GM21423 (cell line): Measurements from ENCODE around the gene LIN52.
"Not testable (repeated sequence)": the region's sequence is repeated elsewhere in the genome, so short reads cannot be mapped to it uniquely, and the experiment has no call there.

ENCODE experiments used
- ATAC-seq: cut with Tn5 transposase; IDR thresholded peaks from one replicate; pipeline ENCODE4 v1.9.1; 2021; ENCODE audit warnings: mild to moderate bottlenecking, moderate library complexity; ENCODE audit not compliant: unreplicated experiment

Gene LIN52

DNA sequence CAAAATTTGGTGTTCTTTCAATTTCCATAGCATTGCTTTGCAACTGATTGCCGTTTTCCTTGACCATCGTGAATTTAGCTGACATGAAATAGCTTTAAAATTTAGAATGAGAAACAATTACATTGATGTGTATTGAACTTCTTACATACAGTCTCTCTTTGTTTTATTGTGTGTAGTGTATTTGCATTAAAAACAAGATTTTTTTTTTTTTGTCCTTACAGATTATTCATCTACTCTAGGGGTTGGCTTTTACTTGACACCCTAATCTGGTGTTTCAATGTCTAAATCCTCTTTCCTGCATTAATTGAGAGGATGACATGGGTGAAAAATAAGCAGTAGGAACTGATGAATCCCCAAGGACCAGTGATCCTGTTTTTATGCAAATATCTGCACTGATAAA lies 20.6 kb downstream of the LIN52 start:
- ATAC-seq: no peak

GRCh38 chr14:74109369-74109768 lies 24.6 kb downstream of the LIN52 start:
- ATAC-seq: no peak

- not testable (repeated sequence) for ATAC-seq
These were observed 26.9 kb downstream of the LIN52 start for GRCh38 chr14:74111395-74112216.

- not testable (repeated sequence) for ATAC-seq
These were observed 40.7 kb downstream of the LIN52 start for GRCh38 chr14:74125487-74125886.

DNA sequence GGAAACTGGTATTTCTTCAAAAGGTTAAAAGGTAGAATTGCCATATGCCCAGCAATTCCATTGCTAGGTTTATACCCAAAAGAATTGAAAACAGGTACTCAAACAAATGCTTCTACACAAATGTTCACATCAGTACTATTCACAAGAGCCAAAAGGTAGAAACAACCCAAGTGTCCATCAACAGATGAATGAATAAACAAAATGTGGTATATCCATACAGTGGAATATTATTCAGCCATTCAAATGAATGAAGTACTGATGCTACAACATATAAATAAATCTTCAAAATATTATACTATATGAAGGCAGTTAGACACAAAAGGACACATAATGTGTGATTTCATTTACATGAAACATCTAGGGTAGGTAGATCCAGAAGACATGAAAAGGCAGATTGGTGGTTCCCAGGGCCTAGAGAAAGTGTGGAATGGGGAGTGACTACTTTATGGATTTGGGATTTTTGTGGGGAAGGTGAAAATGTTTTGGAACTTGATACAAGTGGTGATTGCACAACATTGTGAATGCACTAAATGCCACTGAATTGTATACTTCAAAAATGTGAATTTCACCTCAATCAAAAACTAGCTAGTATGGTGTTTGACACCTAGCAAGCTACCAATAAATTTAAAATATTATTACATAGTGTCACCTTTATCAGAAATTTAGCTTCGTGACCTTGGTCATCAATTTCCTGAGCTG lies 41.7 kb downstream of the LIN52 start:
- no peak for ATAC-seq

DNA sequence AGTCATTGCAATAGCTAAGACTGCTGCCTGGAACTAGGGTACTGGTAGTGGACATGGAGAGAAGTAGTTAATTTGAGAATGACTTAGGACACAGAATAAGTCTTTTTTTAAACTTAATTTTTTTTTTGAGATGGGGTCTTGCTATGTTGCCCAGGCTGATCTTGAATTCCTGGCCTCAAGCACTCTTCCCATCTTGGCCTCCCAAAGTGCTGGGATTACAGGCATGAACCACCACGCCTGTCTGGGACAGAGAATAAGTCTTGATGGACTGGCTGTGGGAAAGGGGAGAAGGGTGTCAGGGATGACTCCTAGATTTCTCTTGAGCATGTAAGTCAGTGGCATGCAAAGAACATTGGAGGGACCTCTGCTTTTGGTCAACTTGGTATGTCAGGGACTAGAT lies 42.9 kb downstream of the LIN52 start:
- ATAC-seq: no peak

GRCh38 chr14:74133833-74134481 lies 49.2 kb downstream of the LIN52 start:
- ATAC-seq: no peak

GRCh38 chr14:74134484-74134883 lies 49.7 kb downstream of the LIN52 start:
- no peak for ATAC-seq

GRCh38 chr14:74135426-74135825 lies 50.7 kb downstream of the LIN52 start:
- no peak for ATAC-seq

- ATAC-seq: no peak
These were observed 55.7 kb downstream of the LIN52 start for GRCh38 chr14:74140374-74140850.

DNA sequence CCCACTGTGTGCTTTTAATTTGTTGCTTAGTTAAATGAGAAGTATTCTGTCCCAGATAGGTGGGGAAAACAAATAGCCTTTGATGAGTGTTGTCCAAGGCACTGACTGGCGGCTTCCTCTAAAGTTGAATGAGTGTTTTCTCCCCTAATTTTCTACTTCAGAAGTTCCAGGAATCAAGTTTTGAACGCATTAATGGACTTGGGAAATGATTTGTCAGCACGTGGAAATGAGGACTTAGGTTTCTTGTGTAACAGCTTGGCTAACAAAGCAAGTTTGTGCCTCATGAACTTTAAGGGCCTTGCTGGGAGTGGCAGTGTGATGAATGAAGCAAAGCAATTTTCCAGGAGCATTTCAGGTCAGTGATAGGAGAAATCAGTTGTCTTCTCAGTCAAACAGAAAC lies 56.9 kb downstream of the LIN52 start:
- ATAC-seq: no peak

DNA sequence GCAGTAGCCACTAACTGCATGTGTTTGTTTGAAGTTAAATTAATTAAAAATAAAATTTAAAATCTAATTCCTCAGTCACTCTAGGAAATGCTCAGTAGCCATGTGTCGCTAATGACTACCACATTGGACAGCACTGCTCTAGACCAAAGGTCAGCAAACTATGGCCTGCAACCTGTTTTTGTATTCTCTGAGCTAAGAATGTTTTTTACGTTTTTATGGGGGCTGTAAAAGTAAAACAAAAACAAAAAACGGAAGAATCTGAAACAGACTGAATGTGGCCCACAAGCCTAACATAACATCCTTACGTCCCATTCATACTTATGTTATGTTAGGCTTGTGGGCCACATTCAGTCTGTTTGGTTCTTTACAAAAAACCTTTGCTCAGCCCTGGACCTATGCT lies 57.8 kb downstream of the LIN52 start:
- no peak for ATAC-seq

DNA sequence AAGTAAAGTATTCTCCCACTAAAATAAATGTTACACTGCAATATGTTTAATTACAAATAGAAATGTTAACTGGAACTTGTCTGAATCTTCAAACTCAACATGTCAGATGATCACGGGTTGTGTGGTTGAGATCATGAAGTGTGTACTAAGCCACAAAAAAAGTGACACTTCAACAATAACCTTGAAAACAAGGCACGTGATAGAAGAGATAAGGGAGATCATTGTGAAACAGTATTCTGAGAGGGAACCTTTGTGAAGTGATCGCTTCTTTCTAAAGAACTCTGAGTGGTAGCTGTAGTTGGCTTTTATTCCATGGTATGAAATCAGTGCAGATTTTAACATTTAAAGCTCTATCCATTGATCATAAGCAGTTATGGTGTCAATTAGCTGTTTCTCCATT lies 60.0 kb downstream of the LIN52 start:
- ATAC-seq: no peak

- ATAC-seq: no peak
These were observed 62.8 kb downstream of the LIN52 start for GRCh38 chr14:74147571-74147970.

DNA sequence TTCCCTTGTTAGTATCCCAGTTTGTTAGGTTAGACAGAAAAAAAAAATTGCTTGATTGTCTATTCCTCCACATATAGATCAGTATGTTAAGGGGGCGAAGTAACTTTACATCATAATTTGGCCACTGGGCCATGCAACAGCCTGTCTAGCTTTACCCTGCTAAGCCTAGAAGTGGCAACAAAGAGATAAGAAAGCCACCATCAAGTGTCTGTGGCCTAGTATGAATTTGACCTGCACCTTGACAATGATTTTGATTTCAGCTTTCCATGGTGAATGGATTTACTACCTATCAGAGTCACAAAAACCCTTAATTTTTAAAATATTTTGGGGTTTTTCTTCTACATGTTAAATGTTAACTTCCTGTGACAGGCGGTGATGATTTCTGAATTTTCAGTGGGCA lies 63.9 kb downstream of the LIN52 start:
- no peak for ATAC-seq

- no peak for ATAC-seq
These were observed 70.5 kb downstream of the LIN52 start for GRCh38 chr14:74155287-74155686.

DNA sequence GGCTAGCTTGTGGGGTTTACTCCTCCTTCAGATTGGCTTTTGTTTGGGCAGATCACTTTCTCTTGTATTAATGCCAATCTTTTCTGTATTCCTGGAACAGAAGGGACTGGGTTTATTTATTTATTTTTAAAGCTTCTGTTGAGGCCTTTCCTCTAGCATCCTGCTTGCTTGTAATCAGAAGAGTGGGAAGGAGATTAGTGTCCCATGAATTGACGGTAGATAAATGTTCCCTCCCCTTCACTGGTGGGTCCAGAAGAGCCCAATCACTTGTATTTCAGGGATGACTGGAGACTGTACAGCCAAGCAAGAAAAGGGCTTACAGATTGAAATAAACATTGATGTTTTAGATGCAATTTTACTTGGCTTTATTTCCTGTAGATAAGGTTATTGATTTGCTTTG lies 71.0 kb downstream of the LIN52 start:
- no peak for ATAC-seq

DNA sequence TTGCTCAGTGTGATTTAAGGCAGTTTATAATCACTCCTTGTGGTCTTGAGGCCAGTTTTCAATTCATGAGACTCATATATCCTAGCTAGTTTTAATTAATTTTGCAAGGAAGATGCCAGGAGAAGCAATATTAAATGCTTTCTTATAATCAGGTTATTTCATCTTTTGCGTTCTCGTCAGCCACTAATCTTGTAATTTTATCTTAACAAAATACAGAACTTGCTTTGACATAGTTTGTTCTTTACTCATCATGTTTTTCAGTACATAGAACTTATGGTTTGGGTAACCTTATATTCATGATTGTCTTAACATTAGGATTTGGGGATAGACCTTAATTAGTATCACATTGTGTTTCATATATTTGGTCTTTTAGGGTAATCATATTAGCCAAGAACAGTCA lies 76.0 kb downstream of the LIN52 start:
- no peak for ATAC-seq

DNA sequence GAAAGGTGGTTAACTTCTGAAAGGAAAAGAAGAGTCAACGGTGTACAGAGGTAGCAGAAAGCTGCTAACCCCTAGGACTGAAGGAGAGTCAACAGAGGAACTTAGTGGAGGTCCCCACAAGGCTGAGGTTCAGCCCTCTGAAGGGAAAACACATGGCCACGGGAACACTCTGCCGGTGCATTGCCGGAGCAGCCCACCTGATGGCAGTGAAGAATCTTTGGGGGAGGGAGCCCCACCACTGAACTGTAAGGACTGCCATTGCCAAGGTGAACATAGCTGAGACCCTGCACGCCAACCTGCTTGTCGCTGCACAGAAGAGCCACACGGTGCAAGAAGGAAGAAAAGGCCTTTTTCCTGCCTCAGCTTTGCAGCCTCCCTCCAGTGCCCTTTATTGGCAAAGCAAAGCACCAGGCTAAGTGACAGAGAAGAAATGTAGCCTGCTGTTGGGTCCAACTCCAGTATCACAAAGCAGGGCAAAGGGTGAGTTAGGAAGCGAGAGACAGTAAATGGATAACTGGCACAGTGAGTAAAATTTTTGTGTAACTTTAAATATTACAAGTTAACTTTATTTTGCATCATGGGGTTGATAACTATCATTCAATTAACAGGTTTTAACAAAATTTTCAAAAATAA lies 76.9 kb downstream of the LIN52 start:
- no peak for ATAC-seq

- no peak for ATAC-seq
These were observed 85.2 kb downstream of the LIN52 start for GRCh38 chr14:74169906-74170305.

DNA sequence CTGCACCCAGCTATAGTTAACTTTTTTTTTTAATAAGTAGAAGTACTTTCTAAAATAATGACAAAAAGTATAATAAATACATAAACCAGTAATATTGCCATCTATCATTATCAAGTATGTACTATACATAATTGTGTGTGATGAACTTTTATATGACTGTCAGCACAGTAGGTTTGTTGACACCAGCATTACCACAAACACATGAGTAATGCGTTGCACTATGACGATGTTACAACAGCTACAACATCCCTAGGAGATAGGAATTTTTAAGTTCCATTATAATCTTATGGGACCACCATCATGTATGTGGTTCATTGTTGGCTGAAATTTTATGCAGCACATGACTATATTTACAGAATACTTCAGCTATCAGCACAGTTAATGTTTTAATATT lies 91.6 kb downstream of the LIN52 start:
- no peak for ATAC-seq
